Spleen (tissue), 11 donors: ENCODE data around the gene CD200. TPM values are rescaled to one million over a fixed set of nuclear protein-coding genes. Genes with fewer than 3 reads are reported as not detected.

Experiments used
- DNase-seq: peaks from one replicate; pipeline ENCODE4 v3.0.0-alpha.2; 2020
- H3K27ac ChIP-seq, 8 donors: fragments of 200-600 bp; sonication (generic) in 7 of 8; 1 replicate in 4 of 8; 2 replicates in 4 of 8; pipeline versions ENCODE4 v1.5.0 to v1.8.0; 2016 to 2021; ENCODE audit warnings: inconsistent platforms in 4 of 8, mild to moderate bottlenecking in 4 of 8, moderate library complexity in 1 of 8
- H3K27me3 ChIP-seq, 7 donors: fragments of 200-600 bp; sonication (generic) in 6 of 7; replicated peaks in 1 of 7; 1 replicate in 4 of 7; 2 replicates in 3 of 7; pipeline versions ENCODE4 v1.5.0 to v1.8.0; 2016 to 2021; ENCODE audit warnings: inconsistent platforms in 3 of 7, mild to moderate bottlenecking in 1 of 7
- H3K36me3 ChIP-seq, 6 donors: fragments of 200-600 bp; sonication (generic) in 5 of 6; 1 replicate in 4 of 6; 2 replicates in 2 of 6; pipeline versions ENCODE4 v1.5.0 to v1.8.0; 2016 to 2021; ENCODE audit warnings: inconsistent platforms in 2 of 6
- H3K4me1 ChIP-seq, 6 donors: fragments of 200-600 bp; sonication (generic) in 5 of 6; 1 replicate in 3 of 6; 2 replicates in 3 of 6; pipeline versions ENCODE4 v1.5.0 to v1.8.0; 2016 to 2021; ENCODE audit warnings: inconsistent platforms in 3 of 6
- H3K4me3 ChIP-seq, 8 donors: fragments of 200-600 bp; sonication (generic) in 7 of 8; 1 replicate in 4 of 8; 2 replicates in 4 of 8; pipeline versions ENCODE4 v1.5.0 to v1.8.0; 2016 to 2021; ENCODE audit warnings: inconsistent platforms in 4 of 8, mild to moderate bottlenecking in 4 of 8, moderate library complexity in 2 of 8
- H3K9me3 ChIP-seq, 8 donors: fragments of 200-600 bp; sonication (generic) in 7 of 8; 1 replicate in 4 of 8; 2 replicates in 4 of 8; pipeline versions ENCODE4 v1.5.0 to v1.8.0; 2016 to 2021; ENCODE audit warnings: inconsistent platforms in 4 of 8
- POLR2A ChIP-seq, 3 donors: fragments of 450-650 bp; IDR thresholded peaks; one replicate each; pipeline ENCODE4 v1.5.1; 2017; ENCODE audit warnings: antibody characterized with exemption in 3 of 3, mild to moderate bottlenecking in 1 of 3
- POLR2AphosphoS5 ChIP-seq, 3 donors: sonication (generic); formaldehyde crosslinking; IDR thresholded peaks; one replicate each; pipeline ENCODE4 v1.5.1; 2017; ENCODE audit warnings: antibody characterized with exemption in 3 of 3
- WGBS, 5 donors: extraction: QIAGEN DNeasy Blood & Tissue Kit in 3 of 5; methylation state at CpG; one replicate each; pipeline versions ENCODE4 v1.1.5 to v1.1.7; 2013 to 2018; 5-methylcytosine and 5-hydroxymethylcytosine counted together
- intact Hi-C: fragments of 100-400 bp; cut with DNase I; formaldehyde crosslinking; loops from one replicate; pipeline ENCODE4 v1.15.0; 2023; ENCODE audit warnings: low total_unique reads
- polyA plus RNA-seq, 3 donors: library from polyadenylated mRNA; stranded (reverse); fragments of 200-250 nt; gene quantifications; one replicate each; pipeline ENCODE4 v1.2.1, GENCODE V29; 2013
- total RNA-seq, 7 donors: library from RNA; depleted of rRNA in 3 of 7; stranded (reverse); fragments of >200 nt in 3 of 7; fragmentation: NEBNext Ultra II Directional in 4 of 7; extraction: Animal tissue kit (Norgen Biotek cat#: 25700) in 4 of 7; gene quantifications; one replicate each; pipeline versions ENCODE4 v1.1.0 to v1.2.1, GENCODE V29; 2016 to 2021
- TF ChIP-seq, protein P1 (sequence below), 11 experiments: fragments of 200-600 bp in 7 of 11; fragments of 450-650 bp in 4 of 11; sonication (generic) in 4 of 11; IDR thresholded peaks in 8 of 11; conservative IDR thresholded peaks in 3 of 11; 1 replicate in 7 of 11; 2 replicates in 4 of 11; pipeline versions ENCODE4 v1.4.0 to v1.8.0; 2016 to 2021; ENCODE audit warnings: antibody characterized with exemption in 11 of 11, inconsistent platforms in 4 of 11, mild to moderate bottlenecking in 1 of 11
- donor health status: healthy with polysubstance abuse.
- donor health status: DM: no; HTN: no; CAD: no; lungs with moderate emphysema.
- donor health status: DM: no; HTN: no; CAD: no.
- donor health status: Bipolar disorder and iron deficiency.
- donor health status: healthy.
- donor health status: DM: no; HTN: no; CAD: no.
- donor health status: DM: yes; HTN: yes; CAD: no.

The CD200 gene
- total and polyA plus RNA-seq, 10 donors: 4.3 to 13.1 (median 6.6) TPM

DNA sequence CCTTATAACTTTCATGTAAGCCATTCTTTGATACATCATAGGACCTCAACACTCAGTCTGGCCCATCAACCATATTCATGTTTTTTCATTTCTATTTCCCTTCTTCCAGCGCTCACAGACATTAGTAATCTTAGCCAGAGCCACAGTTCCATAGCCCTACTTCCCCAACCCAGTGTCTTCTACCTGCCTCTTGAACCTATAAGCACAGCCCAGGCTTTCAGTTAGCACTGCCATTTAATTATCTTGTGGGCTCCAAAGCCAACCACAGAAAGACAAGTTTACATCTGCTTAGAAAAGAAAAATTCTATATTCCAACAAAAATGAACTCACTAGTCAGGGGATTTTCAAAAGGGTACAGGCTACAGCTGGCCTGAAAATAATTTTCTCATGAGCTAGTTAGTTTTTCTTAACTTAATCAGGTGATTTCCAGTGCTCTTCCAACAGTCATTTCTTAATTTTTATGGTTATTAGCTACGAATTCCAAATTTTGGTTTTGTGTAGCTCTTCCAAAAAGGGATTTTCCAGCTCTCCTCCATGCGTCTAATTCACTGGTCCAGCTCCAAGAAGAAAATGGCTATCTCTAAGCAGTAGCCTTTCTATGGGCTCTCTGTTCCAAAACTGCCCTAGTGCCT, 13.7 kb downstream of the CD200 start:
- no peak overlapping the region for H3K4me3 ChIP-seq
- H3K27me3 ChIP-seq: no peaks in the 10 kb centered on the region
- H3K36me3 ChIP-seq: peaks cover 0 to 16% (median 0%) of the 10 kb centered on the region in 6 donors
- TF ChIP-seq, protein P1, sequence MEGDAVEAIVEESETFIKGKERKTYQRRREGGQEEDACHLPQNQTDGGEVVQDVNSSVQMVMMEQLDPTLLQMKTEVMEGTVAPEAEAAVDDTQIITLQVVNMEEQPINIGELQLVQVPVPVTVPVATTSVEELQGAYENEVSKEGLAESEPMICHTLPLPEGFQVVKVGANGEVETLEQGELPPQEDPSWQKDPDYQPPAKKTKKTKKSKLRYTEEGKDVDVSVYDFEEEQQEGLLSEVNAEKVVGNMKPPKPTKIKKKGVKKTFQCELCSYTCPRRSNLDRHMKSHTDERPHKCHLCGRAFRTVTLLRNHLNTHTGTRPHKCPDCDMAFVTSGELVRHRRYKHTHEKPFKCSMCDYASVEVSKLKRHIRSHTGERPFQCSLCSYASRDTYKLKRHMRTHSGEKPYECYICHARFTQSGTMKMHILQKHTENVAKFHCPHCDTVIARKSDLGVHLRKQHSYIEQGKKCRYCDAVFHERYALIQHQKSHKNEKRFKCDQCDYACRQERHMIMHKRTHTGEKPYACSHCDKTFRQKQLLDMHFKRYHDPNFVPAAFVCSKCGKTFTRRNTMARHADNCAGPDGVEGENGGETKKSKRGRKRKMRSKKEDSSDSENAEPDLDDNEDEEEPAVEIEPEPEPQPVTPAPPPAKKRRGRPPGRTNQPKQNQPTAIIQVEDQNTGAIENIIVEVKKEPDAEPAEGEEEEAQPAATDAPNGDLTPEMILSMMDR (IDR thresholded peaks at IDR 0.05 in 8 of 11, conservative IDR thresholded peaks at IDR 0.05 in 3 of 11): no peak
- TF ChIP-seq POLR2A (IDR thresholded peaks at IDR 0.05): no peak
- TF ChIP-seq POLR2AphosphoS5 (IDR thresholded peaks at IDR 0.05): no peak
- intact Hi-C loops: no loop called here
- H3K27ac ChIP-seq: no peak overlapping the region
- peaks cover 0 to 16% (median 0%) of the 10 kb centered on the region in 6 donors for H3K4me1 ChIP-seq
- H3K9me3 ChIP-seq: peaks cover 0 to 14% (median 8%) of the 10 kb centered on the region in 8 donors
- WGBS, 5 donors: 66 to 81% (median 77%) methylated on average over 3 of the region's 3 CpGs
- DNase-seq: no peak

DNA sequence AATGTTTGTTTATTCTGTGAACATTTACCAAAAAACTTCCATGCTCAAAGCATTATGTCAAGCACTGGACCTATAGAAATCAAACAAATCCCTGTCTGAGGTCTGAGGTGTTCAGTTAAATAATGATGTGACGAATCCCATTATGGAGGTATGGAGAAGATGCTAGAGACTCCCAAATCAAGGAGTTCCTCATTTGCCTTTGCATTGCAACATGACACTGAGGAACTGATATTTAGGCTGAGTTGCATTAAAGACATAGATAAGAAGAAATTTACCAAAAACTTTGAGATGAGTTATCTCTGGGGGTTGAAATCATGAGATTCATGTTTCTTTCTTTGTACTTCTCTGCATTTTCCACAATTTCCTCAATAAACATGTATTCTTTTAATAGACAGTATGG, 16.0 kb downstream of the CD200 start:
- 77 to 94% (median 88%) methylated on average over 1 of the region's 1 CpG for WGBS, 5 donors

DNA sequence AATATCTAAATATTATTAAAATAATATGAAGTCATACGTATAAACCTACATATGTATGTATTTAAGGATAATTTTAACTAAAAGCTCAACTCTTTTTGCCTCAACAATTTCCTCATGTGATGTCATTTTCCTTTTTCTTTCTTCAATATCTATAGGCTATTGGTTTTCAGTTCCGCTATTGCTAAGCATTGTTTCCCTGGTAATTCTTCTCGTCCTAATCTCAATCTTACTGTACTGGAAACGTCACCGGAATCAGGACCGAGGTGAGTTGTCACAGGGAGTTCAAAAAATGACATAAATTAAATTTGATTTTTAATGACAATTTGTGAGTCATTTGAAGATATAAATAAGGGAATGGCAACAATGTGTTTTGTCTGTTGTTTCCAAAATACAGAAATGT, 16.6 kb downstream of the CD200 start:
- intact Hi-C loops: no loop called here
- TF ChIP-seq POLR2A (IDR thresholded peaks at IDR 0.05) (no peak), POLR2AphosphoS5 (IDR thresholded peaks at IDR 0.05) (no peak)
- TF ChIP-seq, protein P1 (IDR thresholded peaks at IDR 0.05 in 8 of 11, conservative IDR thresholded peaks at IDR 0.05 in 3 of 11): no peak
- no peak overlapping the region for H3K27ac ChIP-seq
- no peaks in the 10 kb centered on the region for H3K9me3 ChIP-seq
- peaks cover 0 to 12% (median 0%) of the 10 kb centered on the region in 6 donors for H3K36me3 ChIP-seq
- 78 to 91% (median 90%) methylated on average over 6 of the region's 6 CpGs for WGBS, 5 donors
- H3K4me3 ChIP-seq: no peak overlapping the region
- peaks cover 0 to 13% (median 0%) of the 10 kb centered on the region in 6 donors for H3K4me1 ChIP-seq
- no peaks in the 10 kb centered on the region for H3K27me3 ChIP-seq
- no peak for DNase-seq

More for the DNA sequence above, 16.0 kb downstream of the CD200 start:
- peaks cover 0 to 1% (median 0%) of the 10 kb centered on the region in 8 donors for H3K9me3 ChIP-seq
- no peak for TF ChIP-seq POLR2A (IDR thresholded peaks at IDR 0.05)
- no peak for TF ChIP-seq POLR2AphosphoS5 (IDR thresholded peaks at IDR 0.05)
- TF ChIP-seq, protein P1 (IDR thresholded peaks at IDR 0.05 in 8 of 11, conservative IDR thresholded peaks at IDR 0.05 in 3 of 11): no peak
- H3K36me3 ChIP-seq: peaks cover 0 to 12% (median 0%) of the 10 kb centered on the region in 6 donors
- H3K4me1 ChIP-seq: peaks cover 0 to 16% (median 0%) of the 10 kb centered on the region in 6 donors
- H3K27ac ChIP-seq: no peak overlapping the region
- no peak overlapping the region for H3K4me3 ChIP-seq
- no peak for DNase-seq
- intact Hi-C loops: no loop called here
- no peaks in the 10 kb centered on the region for H3K27me3 ChIP-seq

DNA sequence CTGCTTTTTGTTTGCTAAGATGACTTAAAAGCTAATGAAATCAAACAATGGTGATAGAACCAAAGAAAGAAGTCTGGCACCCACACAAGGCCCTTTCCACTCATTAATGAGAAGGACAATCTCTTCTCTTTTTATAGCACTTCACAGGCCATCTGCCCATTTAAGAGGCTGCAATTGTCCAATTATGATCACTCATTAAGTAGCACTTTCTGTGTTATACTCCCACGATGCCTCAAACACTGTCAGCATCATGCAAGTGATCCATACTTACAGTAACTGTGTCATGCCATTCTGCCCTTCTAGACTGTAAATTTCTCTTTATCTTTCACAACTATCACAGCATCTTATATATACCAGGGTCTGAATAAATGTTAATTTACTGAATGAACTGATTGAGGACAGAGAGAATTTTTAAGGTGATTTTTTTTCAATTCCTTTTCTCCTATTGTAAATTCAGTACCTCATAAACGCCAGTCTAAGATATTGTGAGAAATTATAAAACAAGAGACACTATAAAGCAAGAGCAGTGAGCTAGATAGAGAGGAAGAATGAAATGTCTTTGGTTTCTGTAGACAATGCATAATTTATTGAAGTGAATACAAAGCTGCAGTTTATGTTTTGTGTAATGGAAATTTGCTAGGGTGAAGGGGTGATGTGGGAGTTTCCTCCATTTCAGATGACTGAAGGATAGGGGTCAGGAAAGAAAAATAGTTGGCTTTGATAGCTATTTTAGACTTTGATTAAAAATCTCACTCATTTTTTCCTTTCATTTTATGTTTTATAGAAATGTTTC, 17.3 kb downstream of the CD200 start:
- Histone ChIP-seq H3K9me3 (no peaks in the 10 kb centered on the region), H3K4me3 (no peak overlapping the region), H3K36me3 (peaks cover 0 to 12% (median 0%) of the 10 kb centered on the region in 6 donors), H3K27ac (no peak overlapping the region), H3K4me1 (peaks cover 0 to 6% (median 0%) of the 10 kb centered on the region in 6 donors), H3K27me3 (no peaks in the 10 kb centered on the region)
- TF ChIP-seq POLR2A (IDR thresholded peaks at IDR 0.05) (no peak), POLR2AphosphoS5 (IDR thresholded peaks at IDR 0.05) (no peak)
- TF ChIP-seq, protein P1 (IDR thresholded peaks at IDR 0.05 in 8 of 11, conservative IDR thresholded peaks at IDR 0.05 in 3 of 11): no peak
- intact Hi-C loops: no loop called here
- WGBS, 5 donors: 64 to 82% (median 75%) methylated on average over 2 of the region's 2 CpGs
- no peak for DNase-seq
